CD4-positive, alpha-beta memory T cell (primary cell): Measurements from ENCODE around the gene ABCD4. TPM values are rescaled to one million over a fixed set of nuclear protein-coding genes. Genes with fewer than 3 reads are reported as not detected.
"Not testable (repeated sequence)": the region's sequence is repeated elsewhere in the genome, so short reads cannot be mapped to it uniquely, and the experiment has no call there.

Source experiments
- CTCF ChIA-PET: fragments of 350-600 bp; sonication (Branson Sonifier 250); formaldehyde crosslinking; loops from one replicate; lab custom pipeline; 2021; ENCODE audit warnings: inconsistent platforms; ENCODE audit not compliant: partially characterized antibody; lab: Charles Lee
- POLR2A ChIA-PET: fragments of 350-600 bp; sonication (Branson Sonifier 250); formaldehyde crosslinking; loops from one replicate; lab custom pipeline; 2021; ENCODE audit not compliant: partially characterized antibody; lab: Charles Lee
- DNase-seq, 5 donors: peaks; one replicate each; pipeline versions ENCODE4 v3.0.0 to v3.0.0-alpha.2; 2020 to 2022; ENCODE audit warnings: mixed read lengths in 1 of 5
- H3K27ac ChIP-seq: one replicate; pipeline ENCODE4 v1.7.0; 2013; ENCODE audit warnings: low read depth, low read length
- H3K27me3 ChIP-seq: 2 replicates; pipeline ENCODE4 v1.7.0; 2013; ENCODE audit warnings: mild to moderate bottlenecking, low read length, moderate library complexity; ENCODE audit not compliant: insufficient read depth
- H3K36me3 ChIP-seq: 2 replicates; pipeline ENCODE4 v1.7.0; 2013; ENCODE audit warnings: mild to moderate bottlenecking, low read length, moderate library complexity; ENCODE audit not compliant: insufficient read depth
- H3K4me1 ChIP-seq: 2 replicates; pipeline ENCODE4 v1.7.0; 2013; ENCODE audit warnings: mild to moderate bottlenecking, low read length, moderate library complexity; ENCODE audit not compliant: insufficient read depth
- H3K4me3 ChIP-seq, 2 donors: one replicate each; pipeline ENCODE4 v1.7.0; 2013; ENCODE audit warnings: low read length in 2 of 2, mild to moderate bottlenecking in 1 of 2
- H3K9me3 ChIP-seq, 2 donors: one replicate each; pipeline ENCODE4 v1.7.0; 2013; ENCODE audit warnings: low read length in 2 of 2, control low read depth in 1 of 2; ENCODE audit not compliant: control insufficient read depth in 1 of 2
- H3K27ac Mint-ChIP-seq, 7 donors: one replicate each; pipeline ENCODE4 v1.8.0; 2020 to 2021; ENCODE audit warnings: mixed read lengths in 7 of 7, mild to moderate bottlenecking in 6 of 7, inconsistent platforms in 3 of 7, moderate library complexity in 3 of 7
- H3K27me3 Mint-ChIP-seq, 2 donors: one replicate each; pipeline ENCODE4 v1.8.0; 2020 to 2021; ENCODE audit warnings: mixed read lengths in 2 of 2
- H3K36me3 Mint-ChIP-seq, 2 donors: one replicate each; pipeline ENCODE4 v1.8.0; 2020 to 2021; ENCODE audit warnings: mixed read lengths in 2 of 2, inconsistent platforms in 1 of 2, mild to moderate bottlenecking in 1 of 2
- H3K4me1 Mint-ChIP-seq, 4 donors: one replicate each; pipeline ENCODE4 v1.8.0; 2020 to 2021; ENCODE audit warnings: mixed read lengths in 4 of 4, mild to moderate bottlenecking in 1 of 4
- H3K4me3 Mint-ChIP-seq, 8 donors: one replicate each; pipeline ENCODE4 v1.8.0; 2020 to 2021; ENCODE audit warnings: mixed read lengths in 8 of 8, mild to moderate bottlenecking in 7 of 8, moderate library complexity in 6 of 8, inconsistent platforms in 3 of 8
- H3K9me3 Mint-ChIP-seq, 8 donors: one replicate each; pipeline ENCODE4 v1.8.0; 2020 to 2021; ENCODE audit warnings: mixed read lengths in 8 of 8, mild to moderate bottlenecking in 5 of 8, inconsistent platforms in 3 of 8, moderate library complexity in 1 of 8
- intact Hi-C: fragments of 100-400 bp; cut with micrococcal nuclease; formaldehyde crosslinking; loops from one replicate; pipeline ENCODE4 v1.15.1; 2023
- polyA plus RNA-seq, 2 donors: library from polyadenylated mRNA; unstranded; fragments of 300-500 nt; fragmentation: Illumina TruSeq; gene quantifications; one replicate each; pipeline ENCODE4 v1.2.3, GENCODE V29; 2021
- total RNA-seq, 2 experiments: library from RNA; stranded (reverse); gene quantifications; one replicate each; pipeline ENCODE4 v1.2.3, GENCODE V29; 2021

The ABCD4 gene
- total and polyA plus RNA-seq, 4 experiments from 2014 or later: 24.8 to 102 (median 63.1) TPM

DNA sequence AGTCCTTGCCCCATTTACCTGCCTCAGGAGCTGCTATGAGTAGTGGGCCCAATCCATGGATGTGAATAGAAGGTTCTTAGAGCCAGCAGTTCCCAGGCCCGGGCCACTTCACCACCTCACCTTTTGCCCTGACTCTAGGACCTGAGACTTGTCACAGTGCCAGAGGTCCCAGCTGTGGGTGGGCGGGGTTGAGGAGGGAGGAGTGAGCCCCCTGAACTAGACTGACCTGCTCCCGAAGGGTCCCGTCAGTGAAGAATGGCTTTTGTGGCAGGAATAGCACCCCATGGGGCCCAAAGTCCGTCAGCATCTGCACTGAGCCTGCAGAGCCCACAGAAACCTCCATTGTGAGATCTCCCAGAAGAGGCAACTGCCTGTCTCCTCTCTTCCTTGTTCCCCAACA, 12.9 kb downstream of the ABCD4 start:
- DNase-seq: no peak
- no peak overlapping the region for H3K27ac Mint-ChIP-seq
- H3K27me3 ChIP-seq: no peaks in the 10 kb centered on the region
- no peak overlapping the region for H3K4me3 Mint-ChIP-seq
- no peaks in the 10 kb centered on the region for H3K9me3 ChIP-seq
- peaks cover 46% of the 10 kb centered on the region for H3K36me3 ChIP-seq
- peaks cover 0 to 3% (median 0%) of the 10 kb centered on the region in 8 donors for H3K9me3 Mint-ChIP-seq
- ChIA-PET POLR2A (no interaction called here), CTCF (no interaction called here)
- intact Hi-C loops: no loop called here
- H3K27ac ChIP-seq: no peak overlapping the region
- H3K4me1 Mint-ChIP-seq: peaks cover 0 to 7% (median 2%) of the 10 kb centered on the region in 4 donors
- peaks cover 49 to 83% of the 10 kb centered on the region in 2 donors for H3K36me3 Mint-ChIP-seq
- no peak overlapping the region for H3K4me3 ChIP-seq
- no peaks in the 10 kb centered on the region for H3K4me1 ChIP-seq
- no peaks in the 10 kb centered on the region for H3K27me3 Mint-ChIP-seq

DNA sequence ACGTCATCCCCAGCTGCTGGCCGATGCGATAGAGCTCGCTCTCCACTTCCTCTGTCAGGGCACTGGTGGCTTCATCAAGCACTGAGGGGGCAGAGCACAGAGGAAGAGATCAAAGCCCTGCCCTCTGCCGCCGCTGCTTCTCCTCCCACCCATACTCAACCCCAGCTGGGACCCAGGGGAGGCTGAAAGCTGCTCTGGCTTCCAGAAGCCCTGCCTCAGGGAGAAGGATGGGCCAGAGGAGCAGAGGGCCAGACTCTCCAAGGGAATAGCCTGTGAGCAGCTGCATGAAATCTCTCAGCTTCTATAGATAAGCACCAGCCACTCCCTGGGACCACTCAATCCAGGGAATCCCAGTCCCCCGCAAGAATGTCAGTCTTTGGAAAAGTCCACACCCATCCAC, 16.0 kb downstream of the ABCD4 start:
- Histone ChIP-seq H3K27me3 (no peaks in the 10 kb centered on the region), H3K27ac (no peak overlapping the region), H3K4me3 (no peak overlapping the region), H3K9me3 (no peaks in the 10 kb centered on the region), H3K4me1 (no peaks in the 10 kb centered on the region), H3K36me3 (peaks cover 41% of the 10 kb centered on the region)
- Mint-ChIP-seq H3K27me3 (no peaks in the 10 kb centered on the region), H3K27ac (peak overlapping the region in 1 of 7 donors; percentile 51), H3K4me3 (no peak overlapping the region), H3K36me3 (peaks cover 53 to 70% of the 10 kb centered on the region in 2 donors), H3K9me3 (no peaks in the 10 kb centered on the region), H3K4me1 (peaks cover 0 to 3% (median 1%) of the 10 kb centered on the region in 4 donors)
- intact Hi-C loops: no loop called here
- no peak for DNase-seq
- ChIA-PET CTCF (interaction anchor here (0.9 to 1.1 kb wide), 2 partner anchors 10 to 29 kb away, joined by 3 to 4 read pairs; no protein-coding TSS in a partner anchor), POLR2A (interaction anchor here (1.2 kb wide), 1 partner anchor 10 kb away, joined by 4 read pairs; no protein-coding TSS in a partner anchor)

DNA sequence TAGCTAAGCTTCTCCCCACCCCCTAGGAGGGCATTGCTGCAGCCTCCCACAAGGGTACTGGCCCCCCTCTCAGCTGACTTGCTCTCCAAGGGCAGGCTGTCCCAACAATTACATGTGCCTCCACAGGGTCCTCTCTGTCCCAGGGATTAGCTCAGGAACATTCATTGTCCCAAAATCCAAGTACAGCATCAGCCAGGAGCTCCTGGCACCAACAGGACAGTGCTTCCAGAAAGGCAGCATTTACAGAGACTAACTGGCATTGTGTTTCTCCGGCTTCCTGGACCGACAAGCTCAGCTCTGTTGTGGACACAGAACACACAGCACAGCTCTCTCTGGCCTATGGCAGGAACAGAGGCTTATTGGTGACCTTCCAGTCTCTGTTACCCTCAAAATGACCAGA, 21.7 kb downstream of the ABCD4 start:
- Mint-ChIP-seq H3K36me3 (peaks cover 31% of the 10 kb centered on the region in 2 donors), H3K27me3 (no peaks in the 10 kb centered on the region), H3K9me3 (peaks cover 2 to 23% (median 9%) of the 10 kb centered on the region in 8 donors), H3K4me1 (peaks cover 0 to 1% (median 0%) of the 10 kb centered on the region in 4 donors), H3K27ac (peak overlapping the region in 1 of 7 donors; percentile 17), H3K4me3 (no peak overlapping the region)
- Histone ChIP-seq H3K27me3 (no peaks in the 10 kb centered on the region), H3K4me3 (no peak overlapping the region), H3K27ac (no peak overlapping the region), H3K4me1 (no peaks in the 10 kb centered on the region), H3K9me3 (no peaks in the 10 kb centered on the region), H3K36me3 (peaks cover 14% of the 10 kb centered on the region)
- ChIA-PET CTCF (interaction anchor here (1.2 kb wide), 1 partner anchor 13 kb away, joined by 3 read pairs; no protein-coding TSS in a partner anchor), POLR2A (no interaction called here)
- intact Hi-C loops: no loop called here
- DNase-seq: no peak

DNA sequence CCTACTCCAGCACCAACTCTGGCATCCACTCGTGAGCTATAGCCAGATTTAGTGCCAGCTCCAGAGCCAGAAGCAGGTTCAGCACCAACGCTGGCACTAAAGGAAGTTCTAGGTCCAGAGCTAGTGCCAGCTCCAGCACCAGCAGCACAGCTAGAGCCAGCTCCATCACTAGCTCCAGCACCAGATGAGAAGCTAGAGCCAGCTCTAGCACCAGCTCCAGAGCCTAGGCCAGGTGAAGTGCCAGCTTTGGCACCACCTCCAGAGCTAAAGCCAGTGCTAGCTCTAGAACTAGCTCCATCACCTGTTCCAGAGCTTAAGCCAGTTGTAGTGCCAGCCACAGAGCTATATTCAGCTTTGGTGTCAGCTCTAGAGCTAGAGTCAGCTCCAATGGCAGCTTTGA, 24.7 kb downstream of the ABCD4 start:
- H3K36me3 Mint-ChIP-seq: peaks cover 10 to 12% of the 10 kb centered on the region in 2 donors
- peaks cover 2 to 23% (median 9%) of the 10 kb centered on the region in 8 donors for H3K9me3 Mint-ChIP-seq
- no peak overlapping the region for H3K4me3 Mint-ChIP-seq
- CTCF ChIA-PET: interaction anchor here (1.5 to 1.7 kb wide), 2 partner anchors 10 to 21 kb away, joined by 4 to 5 read pairs; no protein-coding TSS in a partner anchor
- Histone ChIP-seq H3K27ac (no peak overlapping the region), H3K9me3 (no peaks in the 10 kb centered on the region), H3K27me3 (no peaks in the 10 kb centered on the region), H3K4me1 (no peaks in the 10 kb centered on the region), H3K36me3 (peaks cover 2% of the 10 kb centered on the region), H3K4me3 (no peak overlapping the region)
- no peak for DNase-seq
- H3K27me3 Mint-ChIP-seq: peaks cover 0 to 4% of the 10 kb centered on the region in 2 donors
- POLR2A ChIA-PET: interaction anchor here (0.7 kb wide), 1 partner anchor 194 kb away, joined by 5 read pairs; no protein-coding TSS in a partner anchor
- no peak overlapping the region for H3K27ac Mint-ChIP-seq
- no peaks in the 10 kb centered on the region for H3K4me1 Mint-ChIP-seq
- intact Hi-C loops: no loop called here

DNA sequence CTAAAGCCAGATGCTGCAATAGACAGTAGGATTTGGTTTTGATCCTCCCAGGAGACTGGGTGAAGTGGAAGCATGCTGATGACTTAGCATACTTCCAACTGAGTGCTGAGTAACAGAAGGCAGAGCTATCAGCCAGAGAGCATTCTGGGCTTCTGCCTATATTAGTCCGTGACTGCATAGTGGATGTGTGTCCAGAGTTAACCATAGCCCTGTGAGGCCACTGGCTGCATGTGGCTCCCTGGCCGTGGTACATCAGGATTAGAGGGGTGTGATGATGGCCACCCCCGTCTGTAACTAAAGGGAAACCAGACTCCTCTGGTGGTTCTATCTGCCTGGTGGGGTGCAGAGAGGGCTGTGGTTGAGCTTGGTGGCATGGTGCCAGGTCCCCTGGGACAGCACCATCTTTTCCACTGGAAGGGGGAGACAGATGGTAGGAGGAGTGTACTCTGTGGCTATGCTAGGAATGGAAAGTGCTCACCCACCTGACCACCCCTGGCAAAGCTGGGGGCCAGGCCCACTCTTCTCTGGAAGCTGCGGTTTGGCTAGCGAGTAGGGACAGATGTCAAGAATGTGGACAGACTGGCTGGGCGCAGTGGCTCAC, 27.4 kb downstream of the ABCD4 start:
- Mint-ChIP-seq H3K27me3 (peaks cover 5 to 7% of the 10 kb centered on the region in 2 donors), H3K36me3 (peaks cover 0 to 2% of the 10 kb centered on the region in 2 donors), H3K4me1 (no peaks in the 10 kb centered on the region), H3K9me3 (peaks cover 2 to 18% (median 7%) of the 10 kb centered on the region in 8 donors), H3K4me3 (no peak overlapping the region), H3K27ac (peak overlapping the region in 1 of 7 donors; percentile 30)
- intact Hi-C loops: no loop called here
- Histone ChIP-seq H3K27me3 (no peaks in the 10 kb centered on the region), H3K4me1 (no peaks in the 10 kb centered on the region), H3K36me3 (no peaks in the 10 kb centered on the region), H3K4me3 (no peak overlapping the region), H3K9me3 (no peaks in the 10 kb centered on the region), H3K27ac (no peak overlapping the region)
- ChIA-PET POLR2A (no interaction called here), CTCF (no interaction called here)
- DNase-seq: no peak

DNA sequence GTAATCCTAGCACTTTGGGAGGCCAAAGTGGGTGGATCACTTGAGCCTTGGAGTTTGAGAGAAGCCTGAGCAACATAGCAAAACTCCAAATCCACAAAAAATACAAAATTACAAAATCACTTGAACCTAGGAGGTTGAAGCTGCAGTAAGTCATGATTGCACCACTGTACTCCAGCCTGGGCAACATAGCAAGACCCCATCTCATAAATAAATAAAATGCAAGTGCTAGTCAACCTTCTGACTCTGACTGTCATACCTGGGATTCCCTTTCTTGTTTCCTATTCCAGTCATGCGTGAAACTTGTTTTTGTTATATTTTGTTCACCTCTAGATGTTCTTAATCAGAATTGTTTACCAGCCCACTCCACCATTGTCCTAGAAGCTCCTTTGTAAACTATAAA, 31.4 kb downstream of the ABCD4 start:
- intact Hi-C loops: no loop called here
- Histone ChIP-seq H3K4me3 (no peak overlapping the region), H3K4me1 (no peaks in the 10 kb centered on the region), H3K27me3 (no peaks in the 10 kb centered on the region), H3K9me3 (no peaks in the 10 kb centered on the region), H3K27ac (no peak overlapping the region), H3K36me3 (no peaks in the 10 kb centered on the region)
- no peak overlapping the region for H3K4me3 Mint-ChIP-seq
- H3K36me3 Mint-ChIP-seq: no peaks in the 10 kb centered on the region
- no peaks in the 10 kb centered on the region for H3K4me1 Mint-ChIP-seq
- CTCF ChIA-PET: no interaction called here
- peaks cover 7 to 10% of the 10 kb centered on the region in 2 donors for H3K27me3 Mint-ChIP-seq
- H3K27ac Mint-ChIP-seq: no peak overlapping the region
- no peak for DNase-seq
- H3K9me3 Mint-ChIP-seq: no peaks in the 10 kb centered on the region
- POLR2A ChIA-PET: no interaction called here

DNA sequence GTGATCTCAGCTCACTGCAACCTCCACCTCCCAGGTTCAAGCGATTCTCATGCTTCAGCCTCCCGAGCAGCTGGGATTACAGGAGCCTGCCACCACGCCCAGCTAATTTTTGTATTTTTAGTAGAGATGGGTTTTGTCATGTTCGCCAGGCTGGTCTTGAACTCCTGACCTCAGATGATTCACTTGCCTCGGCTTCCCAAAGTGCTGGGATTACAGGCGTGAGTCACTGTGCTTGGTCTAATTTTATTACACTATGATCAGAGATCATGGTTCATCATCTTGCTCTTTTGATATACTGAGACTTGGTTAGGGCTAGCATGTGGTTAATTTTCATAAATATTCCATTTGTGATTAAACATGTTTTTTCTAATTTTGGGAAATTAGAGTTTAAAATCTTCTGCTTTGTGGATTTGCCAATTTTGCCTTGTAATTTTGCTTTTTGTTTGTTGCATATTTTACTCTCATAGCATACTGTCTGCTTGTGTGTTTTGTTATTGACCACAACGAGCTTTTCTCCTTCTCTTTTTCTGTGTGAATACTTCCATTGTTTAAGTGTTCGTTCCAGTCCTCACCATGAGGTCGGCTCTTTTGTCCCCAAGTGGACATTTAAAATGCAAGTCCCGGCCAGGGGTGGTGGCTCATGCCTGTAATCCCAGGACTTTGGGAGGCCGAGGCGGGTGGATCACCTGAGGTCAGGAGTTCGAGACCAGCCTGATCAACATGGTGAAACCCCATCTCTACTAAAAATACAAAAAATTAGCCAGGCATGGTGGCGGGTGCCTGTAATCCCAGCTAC, 32.2 kb downstream of the ABCD4 start:
- DNase-seq, H3K27me3 ChIP-seq, H3K27ac ChIP-seq, H3K4me3 Mint-ChIP-seq, H3K9me3 ChIP-seq, intact Hi-C loops, H3K9me3 Mint-ChIP-seq, H3K4me1 ChIP-seq, H3K4me1 Mint-ChIP-seq, H3K27me3 Mint-ChIP-seq, POLR2A ChIA-PET, H3K36me3 ChIP-seq, H3K36me3 Mint-ChIP-seq, H3K27ac Mint-ChIP-seq, H3K4me3 ChIP-seq: not testable (repeated sequence)
- CTCF ChIA-PET: interaction anchor here (1.1 kb wide), 1 partner anchor 19 kb away, joined by 4 read pairs; no protein-coding TSS in a partner anchor
